Measurements from ENCODE around the gene PDE9A. TPM values are rescaled to one million over a fixed set of nuclear protein-coding genes. Genes with fewer than 3 reads are reported as not detected.

Gene PDE9A
- total RNA-seq, 1 donor from 2014 or later: 58.7 TPM

DNA sequence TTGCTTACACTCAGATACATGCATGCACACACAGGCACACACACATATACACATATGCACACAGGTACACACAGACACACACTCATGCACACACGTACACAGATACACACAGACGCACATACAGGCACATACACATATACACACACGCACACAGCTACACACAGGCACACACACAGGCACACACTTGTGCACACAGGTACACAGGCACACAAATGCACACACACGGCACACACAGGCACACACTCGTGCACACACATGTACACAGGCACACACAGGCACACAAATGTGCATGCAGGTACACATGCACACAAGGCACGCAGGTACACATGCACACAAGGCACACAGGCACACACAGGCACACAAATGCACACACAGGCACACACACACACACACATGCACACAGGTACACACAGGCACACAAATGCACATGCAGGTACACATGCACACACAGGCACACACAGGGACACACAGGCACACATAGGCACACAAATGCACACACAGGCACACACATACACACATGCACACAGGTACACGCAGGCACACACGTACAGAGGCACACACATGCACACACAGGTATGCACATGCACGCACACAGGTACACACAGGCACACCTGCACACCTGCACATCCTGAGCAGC, 115.9 kb downstream of the PDE9A start:
- H3K4me1 Mint-ChIP-seq (ENCODE audit: low read depth, unreplicated experiment): peaks cover 2% of the 10 kb centered on the region
- no peak overlapping the region for H3K4me3 Mint-ChIP-seq (ENCODE audit: unreplicated experiment)
- H3K36me3 Mint-ChIP-seq (ENCODE audit: unreplicated experiment): peaks cover 18% of the 10 kb centered on the region
- no peak for DNase-seq
- peaks cover 10% of the 10 kb centered on the region for H3K9me3 Mint-ChIP-seq (ENCODE audit: unreplicated experiment)
- TF ChIP-seq, protein P1, sequence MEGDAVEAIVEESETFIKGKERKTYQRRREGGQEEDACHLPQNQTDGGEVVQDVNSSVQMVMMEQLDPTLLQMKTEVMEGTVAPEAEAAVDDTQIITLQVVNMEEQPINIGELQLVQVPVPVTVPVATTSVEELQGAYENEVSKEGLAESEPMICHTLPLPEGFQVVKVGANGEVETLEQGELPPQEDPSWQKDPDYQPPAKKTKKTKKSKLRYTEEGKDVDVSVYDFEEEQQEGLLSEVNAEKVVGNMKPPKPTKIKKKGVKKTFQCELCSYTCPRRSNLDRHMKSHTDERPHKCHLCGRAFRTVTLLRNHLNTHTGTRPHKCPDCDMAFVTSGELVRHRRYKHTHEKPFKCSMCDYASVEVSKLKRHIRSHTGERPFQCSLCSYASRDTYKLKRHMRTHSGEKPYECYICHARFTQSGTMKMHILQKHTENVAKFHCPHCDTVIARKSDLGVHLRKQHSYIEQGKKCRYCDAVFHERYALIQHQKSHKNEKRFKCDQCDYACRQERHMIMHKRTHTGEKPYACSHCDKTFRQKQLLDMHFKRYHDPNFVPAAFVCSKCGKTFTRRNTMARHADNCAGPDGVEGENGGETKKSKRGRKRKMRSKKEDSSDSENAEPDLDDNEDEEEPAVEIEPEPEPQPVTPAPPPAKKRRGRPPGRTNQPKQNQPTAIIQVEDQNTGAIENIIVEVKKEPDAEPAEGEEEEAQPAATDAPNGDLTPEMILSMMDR (IDR thresholded peaks at IDR 0.05; ENCODE audit: partially characterized antibody, unreplicated experiment): no peak
- H3K27me3 Mint-ChIP-seq (ENCODE audit: unreplicated experiment): peaks cover under 1% of the 10 kb centered on the region
- no peak overlapping the region for H3K27ac Mint-ChIP-seq (ENCODE audit: unreplicated experiment)

DNA sequence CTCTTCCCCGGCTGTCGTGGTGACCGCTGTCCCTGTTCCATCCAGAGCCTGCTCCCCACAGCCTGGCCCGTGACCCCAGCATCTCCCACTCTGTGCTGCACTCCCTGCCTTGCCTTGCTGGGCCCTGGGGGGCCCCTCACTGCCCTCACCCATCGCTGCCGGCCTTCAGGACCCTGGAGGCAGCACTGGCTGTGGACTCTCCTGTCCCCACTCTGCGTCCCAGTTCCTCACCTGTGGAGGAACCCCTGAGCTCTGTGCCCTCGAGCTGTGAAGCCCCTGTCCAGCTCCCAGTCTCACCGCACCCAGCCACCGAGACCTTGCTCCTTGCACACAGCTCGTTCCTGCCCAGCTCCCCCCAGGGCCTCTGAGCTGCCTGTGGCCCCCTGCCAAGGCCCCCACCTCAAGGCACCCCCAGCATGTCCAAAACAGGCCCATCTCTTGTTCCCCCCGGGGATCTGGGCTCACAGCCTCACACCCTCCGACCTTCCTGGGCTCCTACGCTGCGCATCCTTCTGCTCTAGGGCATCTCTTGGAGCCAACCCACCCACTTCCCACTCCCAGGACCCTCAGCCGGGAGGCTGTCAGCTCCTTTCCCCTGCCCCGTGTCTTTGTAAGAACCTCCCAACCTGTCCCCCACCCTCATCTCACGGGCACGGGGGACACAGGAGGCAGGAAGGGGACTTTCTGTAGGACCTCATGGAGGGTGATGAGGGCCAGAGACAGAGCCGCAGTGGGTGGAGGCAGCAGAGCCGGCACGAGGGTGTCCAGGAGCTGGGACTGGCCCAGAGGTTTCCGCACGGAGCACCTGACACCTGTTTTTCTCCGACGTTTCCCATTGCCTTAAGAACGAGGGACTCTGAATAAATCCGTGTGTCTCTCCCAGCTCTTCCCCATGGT, 116.6 kb downstream of the PDE9A start:
- H3K4me1 Mint-ChIP-seq (ENCODE audit: low read depth, unreplicated experiment): peaks cover 2% of the 10 kb centered on the region
- peaks cover 10% of the 10 kb centered on the region for H3K36me3 Mint-ChIP-seq (ENCODE audit: unreplicated experiment)
- TF ChIP-seq, protein P1 (IDR thresholded peaks at IDR 0.05; ENCODE audit: partially characterized antibody, unreplicated experiment): no peak
- no peak overlapping the region for H3K4me3 Mint-ChIP-seq (ENCODE audit: unreplicated experiment)
- peaks cover 5% of the 10 kb centered on the region for H3K9me3 Mint-ChIP-seq (ENCODE audit: unreplicated experiment)
- H3K27me3 Mint-ChIP-seq (ENCODE audit: unreplicated experiment): no peaks in the 10 kb centered on the region
- DNase-seq: no peak
- H3K27ac Mint-ChIP-seq (ENCODE audit: unreplicated experiment): no peak overlapping the region

DNA sequence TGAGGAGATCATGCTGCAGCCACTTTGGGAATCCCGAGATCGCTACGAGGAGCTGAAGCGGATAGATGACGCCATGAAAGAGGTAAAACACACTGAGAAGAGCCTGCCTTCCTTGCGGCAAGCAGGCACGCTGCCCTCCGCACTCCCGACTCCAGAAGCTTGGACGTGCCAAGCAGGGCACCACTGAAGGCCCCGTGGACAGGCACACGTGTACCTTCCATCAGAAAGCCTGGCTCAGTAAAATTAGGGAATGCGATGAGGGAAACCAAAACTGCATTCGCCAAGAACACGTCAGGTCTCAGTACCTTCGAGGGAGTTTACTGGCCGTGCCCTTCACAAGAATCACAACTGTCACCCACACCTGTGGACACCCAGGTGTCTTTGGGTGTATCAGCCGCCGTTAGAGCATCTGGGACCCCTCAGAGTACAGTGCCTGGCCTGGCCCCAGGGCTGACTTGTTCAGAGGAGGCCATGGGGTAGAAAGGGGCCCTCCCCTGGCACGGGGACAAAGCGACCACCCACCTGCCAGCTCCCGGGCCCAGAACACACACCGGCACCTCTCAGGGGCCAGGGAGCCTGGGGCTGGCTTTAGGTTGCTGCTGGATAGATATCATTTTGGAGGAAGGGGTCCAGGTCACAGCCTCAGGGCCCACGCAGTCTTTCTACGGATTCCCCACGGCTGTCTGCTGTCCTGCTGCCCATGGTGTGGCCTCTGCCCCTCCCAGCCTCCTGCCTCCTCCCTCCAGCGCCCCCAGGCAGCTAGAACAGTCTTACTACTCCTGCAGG, 117.5 kb downstream of the PDE9A start:
- H3K9me3 Mint-ChIP-seq (ENCODE audit: unreplicated experiment): peaks cover 6% of the 10 kb centered on the region
- TF ChIP-seq, protein P1 (IDR thresholded peaks at IDR 0.05; ENCODE audit: partially characterized antibody, unreplicated experiment): no peak
- H3K4me3 Mint-ChIP-seq (ENCODE audit: unreplicated experiment): no peak overlapping the region
- no peaks in the 10 kb centered on the region for H3K27me3 Mint-ChIP-seq (ENCODE audit: unreplicated experiment)
- DNase-seq: no peak
- peaks cover 2% of the 10 kb centered on the region for H3K4me1 Mint-ChIP-seq (ENCODE audit: low read depth, unreplicated experiment)
- H3K27ac Mint-ChIP-seq (ENCODE audit: unreplicated experiment): no peak overlapping the region
- peaks cover 10% of the 10 kb centered on the region for H3K36me3 Mint-ChIP-seq (ENCODE audit: unreplicated experiment)

DNA sequence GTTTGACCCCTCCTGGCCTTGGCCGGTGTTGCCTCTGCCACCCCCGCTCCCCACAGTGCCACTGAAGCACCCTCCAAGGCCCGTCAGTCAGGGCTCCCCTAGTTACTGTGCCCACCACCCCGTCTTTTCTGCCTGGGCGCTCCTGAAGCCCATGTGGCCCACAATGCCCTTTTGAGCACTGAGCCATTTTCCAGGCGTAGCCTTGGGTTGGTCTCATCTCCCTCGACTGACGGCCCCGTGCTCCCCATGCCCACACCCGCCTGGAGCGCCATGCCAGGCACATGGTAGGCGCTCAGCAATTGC, 118.0 kb downstream of the PDE9A start:
- peaks cover 3% of the 10 kb centered on the region for H3K4me1 Mint-ChIP-seq (ENCODE audit: low read depth, unreplicated experiment)
- peaks cover 6% of the 10 kb centered on the region for H3K9me3 Mint-ChIP-seq (ENCODE audit: unreplicated experiment)
- H3K27ac Mint-ChIP-seq (ENCODE audit: unreplicated experiment): no peak overlapping the region
- no peak overlapping the region for H3K4me3 Mint-ChIP-seq (ENCODE audit: unreplicated experiment)
- DNase-seq: no peak
- no peaks in the 10 kb centered on the region for H3K27me3 Mint-ChIP-seq (ENCODE audit: unreplicated experiment)
- TF ChIP-seq, protein P1 (IDR thresholded peaks at IDR 0.05; ENCODE audit: partially characterized antibody, unreplicated experiment): no peak
- peaks cover 14% of the 10 kb centered on the region for H3K36me3 Mint-ChIP-seq (ENCODE audit: unreplicated experiment)

All from glutamatergic neuron (in vitro differentiated cells).